HG03097 (cell line): ENCODE data around the gene CARD11.
"Not testable (repeated sequence)": the region's sequence is repeated elsewhere in the genome, so short reads cannot be mapped to it uniquely, and the experiment has no call there.

Experiments used
- ATAC-seq: cut with Tn5 transposase; IDR thresholded peaks from one replicate; pipeline ENCODE4 v1.9.1; 2021; ENCODE audit not compliant: unreplicated experiment, low FRiP score

CARD11 gene

DNA sequence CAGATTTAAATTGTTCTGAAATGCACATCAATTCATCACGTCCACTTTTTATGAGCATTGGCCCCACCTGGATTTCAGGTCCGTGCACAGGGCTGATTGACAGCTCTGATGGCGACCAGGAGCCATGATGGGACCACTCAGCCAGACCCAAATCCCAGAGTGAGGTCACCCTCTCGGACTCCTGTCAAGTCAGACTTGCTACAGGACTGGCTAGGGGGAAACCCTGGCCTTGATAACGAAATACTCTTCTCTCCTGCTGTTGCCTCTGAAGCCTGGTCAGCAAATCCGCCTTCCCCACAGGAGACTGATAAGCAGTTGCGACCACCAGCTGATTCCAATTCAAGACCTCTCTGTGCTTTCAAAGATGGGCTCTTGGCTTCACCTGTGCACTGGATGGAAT, 76.4 kb downstream of the CARD11 start:
- no peak for ATAC-seq

DNA sequence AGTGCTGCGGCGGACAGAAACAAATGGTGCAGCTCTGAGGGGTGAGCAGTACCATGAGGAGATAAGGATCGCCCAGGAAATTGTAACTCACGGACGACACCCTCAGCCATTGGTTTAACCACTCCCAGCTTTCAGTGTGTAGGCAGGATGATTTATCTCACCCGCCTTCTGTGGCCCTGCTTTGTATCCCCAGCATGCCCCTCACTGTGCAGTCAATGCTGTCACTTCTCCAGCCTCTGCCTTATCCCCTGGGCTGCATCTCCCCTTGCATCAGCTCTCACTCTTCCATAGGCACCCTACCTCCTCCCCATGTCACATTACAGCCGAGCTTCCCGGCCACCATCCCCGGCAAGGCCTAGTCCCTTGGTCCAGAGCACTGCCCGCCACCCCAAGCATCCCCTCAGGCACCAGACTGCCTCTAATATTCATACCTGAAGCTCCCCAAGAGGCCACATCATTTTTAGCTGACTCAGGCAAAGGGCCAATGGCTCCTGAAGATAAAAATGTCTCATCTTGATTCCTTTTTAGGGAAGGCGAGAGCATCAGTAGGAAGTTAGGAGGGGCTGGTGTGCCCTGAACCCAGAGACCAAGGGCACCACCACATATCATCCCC, 77.1 kb downstream of the CARD11 start:
- no peak for ATAC-seq

DNA sequence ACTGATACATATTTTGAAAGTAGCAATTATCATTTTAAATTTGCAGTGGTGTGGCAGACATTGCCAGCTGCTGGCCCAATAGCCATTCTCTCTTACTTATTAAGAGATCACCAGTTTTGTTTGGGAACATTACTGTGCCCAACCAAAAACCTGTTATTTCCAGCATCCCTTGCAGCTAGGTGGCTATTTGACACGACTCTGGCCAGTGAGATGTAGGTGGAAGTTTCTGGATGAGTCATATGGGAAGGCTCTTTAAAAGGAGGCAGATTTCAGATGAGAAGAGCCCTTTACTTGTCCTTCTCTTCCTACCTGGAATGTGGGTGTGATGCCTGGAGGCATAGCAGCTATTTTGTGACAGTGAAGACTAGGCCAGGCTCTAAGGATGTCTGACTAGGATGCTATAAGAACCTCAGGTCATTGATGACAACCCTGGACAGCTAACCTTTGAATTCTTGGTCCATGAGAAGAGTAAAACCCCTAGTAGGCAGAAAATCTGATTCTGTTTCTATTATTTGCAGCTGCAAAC, 77.9 kb downstream of the CARD11 start:
- ATAC-seq = no peak

GRCh38 chr7:2965301-2965700, 78.4 kb downstream of the CARD11 start:
- no peak for ATAC-seq

GRCh38 chr7:2964208-2964607, 79.5 kb downstream of the CARD11 start:
- ATAC-seq = no peak

DNA sequence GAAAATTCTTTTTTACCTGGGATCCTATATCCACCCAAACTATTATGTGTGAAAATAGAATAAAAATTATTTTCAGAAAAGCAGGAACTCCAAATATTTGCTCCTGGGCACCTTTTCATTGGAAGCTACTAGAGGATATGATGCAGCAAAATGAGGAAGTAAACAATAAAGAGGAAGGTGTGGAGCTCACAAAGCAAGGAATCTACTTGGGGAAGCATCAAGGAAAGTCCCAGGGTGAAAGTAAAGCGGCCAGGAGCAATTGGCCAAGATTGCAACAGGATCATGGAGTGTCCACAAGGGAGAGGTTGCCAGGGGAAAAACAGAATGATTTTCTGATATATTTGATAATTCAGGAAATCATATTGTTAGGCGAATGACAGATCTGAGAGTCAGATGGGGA, 80.8 kb downstream of the CARD11 start:
- ATAC-seq = no peak

- ATAC-seq = no peak
Observed at GRCh38 chr7:2959828-2960599, 83.7 kb downstream of the CARD11 start.

DNA sequence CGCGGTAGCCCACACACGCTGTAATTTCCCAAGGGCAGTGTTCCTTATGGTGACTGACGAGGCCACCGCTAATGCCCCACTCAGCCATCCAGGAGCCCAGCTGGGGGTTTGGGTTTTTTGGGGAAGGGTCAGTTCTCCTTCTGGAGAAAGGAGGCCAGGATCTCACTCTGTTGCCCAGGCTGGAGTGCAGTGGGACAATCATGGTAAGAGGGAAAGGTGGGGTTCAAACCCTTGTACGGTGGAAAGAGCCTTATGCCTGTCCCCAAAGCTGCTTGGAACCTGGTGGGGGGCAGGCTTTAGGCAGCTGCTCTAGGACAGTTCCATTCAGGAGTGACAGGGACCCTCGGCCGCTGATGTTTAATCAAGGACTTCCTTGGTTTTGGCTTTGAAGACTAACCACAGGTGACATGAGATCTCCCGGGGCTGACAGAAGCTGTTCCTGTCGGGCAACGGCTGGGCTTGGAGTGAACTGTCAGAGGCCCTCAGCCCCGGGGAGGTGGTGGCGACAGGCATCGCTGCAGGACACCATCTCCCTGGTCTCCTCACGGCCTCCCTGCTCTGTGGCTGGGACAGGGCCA, 84.5 kb downstream of the CARD11 start:
- ATAC-seq = no peak

GRCh38 chr7:2958416-2959102, 85.1 kb downstream of the CARD11 start:
- ATAC-seq = no peak

DNA sequence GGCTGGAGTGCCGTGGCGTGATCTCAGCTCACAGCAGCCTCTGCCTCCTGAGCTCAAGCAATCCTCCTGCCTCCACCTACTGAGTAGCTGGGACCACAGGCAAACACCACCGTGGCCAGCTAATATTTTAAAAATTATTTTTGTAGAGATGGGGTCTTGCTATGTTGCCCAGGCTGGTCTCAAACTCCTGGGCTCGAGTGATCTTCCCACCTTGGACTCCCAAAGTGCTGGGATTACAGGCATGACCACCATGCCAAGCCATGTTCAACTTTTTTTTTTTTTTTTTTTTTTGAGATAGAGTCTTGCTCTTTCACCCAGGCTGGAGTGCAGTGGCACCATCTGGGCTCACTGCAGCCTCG, 86.3 kb downstream of the CARD11 start:
- ATAC-seq = not testable (repeated sequence)

- ATAC-seq = no peak
Observed at GRCh38 chr7:2956526-2957368, 86.9 kb downstream of the CARD11 start.

- ATAC-seq = no peak
Observed at GRCh38 chr7:2956076-2956475, 87.6 kb downstream of the CARD11 start.

DNA sequence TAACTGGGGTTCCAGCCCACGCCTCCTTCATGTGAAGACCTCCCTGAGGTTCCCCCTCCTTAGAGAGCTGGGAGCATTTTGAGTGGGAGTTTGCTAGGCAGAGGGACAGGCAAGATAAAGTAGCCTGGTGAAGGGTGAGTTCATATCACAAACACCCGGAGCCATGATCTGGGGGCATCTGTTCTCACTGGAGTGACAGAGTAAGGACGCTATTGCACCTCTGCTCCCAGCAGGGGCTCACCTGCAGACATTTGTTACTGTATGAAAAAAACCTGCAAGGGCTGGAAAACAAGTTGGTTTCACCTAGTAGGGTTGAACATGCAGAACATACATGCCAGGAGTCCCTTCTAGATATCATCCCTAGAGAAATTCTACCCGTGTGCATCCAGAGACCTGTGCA, 88.4 kb downstream of the CARD11 start:
- ATAC-seq = no peak

DNA sequence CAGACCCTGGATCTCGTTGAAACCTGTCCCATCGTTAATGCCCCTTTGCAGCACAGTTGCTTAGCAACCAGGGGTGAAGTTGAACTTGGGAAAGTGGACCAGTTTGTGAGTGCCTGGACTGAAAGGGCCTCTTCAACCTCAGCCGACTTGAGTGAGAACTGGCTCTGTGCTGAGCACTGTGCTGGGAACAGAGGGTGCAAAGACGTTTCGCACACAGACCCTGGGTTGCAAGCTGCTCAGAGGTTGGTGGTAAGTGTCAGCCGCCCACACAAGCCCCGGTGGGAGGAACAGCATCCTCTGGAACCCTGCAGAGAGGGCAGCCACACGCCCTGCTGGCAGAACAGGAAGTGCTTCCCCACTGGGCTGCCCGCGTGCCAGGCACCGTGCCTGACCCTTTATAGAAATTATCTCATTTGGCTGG, 89.2 kb downstream of the CARD11 start:
- no peak for ATAC-seq

- ATAC-seq = no peak
Observed at GRCh38 chr7:2953588-2954407, 89.9 kb downstream of the CARD11 start.

DNA sequence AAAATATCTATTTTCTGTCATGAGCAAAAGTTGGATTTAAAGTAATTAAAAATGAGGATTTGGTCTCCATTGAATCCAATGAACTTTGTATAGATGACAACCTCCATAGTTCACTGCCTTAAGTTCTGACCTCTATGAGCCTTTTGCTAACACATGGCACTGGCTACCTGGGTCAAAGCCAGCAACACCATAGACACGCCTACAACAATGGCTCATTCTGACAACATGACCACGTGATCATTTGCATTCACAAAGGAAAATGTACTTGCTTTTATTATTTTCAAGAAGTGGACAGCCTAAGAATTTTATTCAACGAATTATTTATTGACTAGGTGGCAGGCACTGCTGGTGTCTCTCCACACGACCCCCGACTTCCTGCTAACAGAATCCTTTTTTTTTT, 90.6 kb downstream of the CARD11 start:
- ATAC-seq = no peak

- ATAC-seq = no peak
Observed at GRCh38 chr7:2952316-2952715, 91.4 kb downstream of the CARD11 start.

DNA sequence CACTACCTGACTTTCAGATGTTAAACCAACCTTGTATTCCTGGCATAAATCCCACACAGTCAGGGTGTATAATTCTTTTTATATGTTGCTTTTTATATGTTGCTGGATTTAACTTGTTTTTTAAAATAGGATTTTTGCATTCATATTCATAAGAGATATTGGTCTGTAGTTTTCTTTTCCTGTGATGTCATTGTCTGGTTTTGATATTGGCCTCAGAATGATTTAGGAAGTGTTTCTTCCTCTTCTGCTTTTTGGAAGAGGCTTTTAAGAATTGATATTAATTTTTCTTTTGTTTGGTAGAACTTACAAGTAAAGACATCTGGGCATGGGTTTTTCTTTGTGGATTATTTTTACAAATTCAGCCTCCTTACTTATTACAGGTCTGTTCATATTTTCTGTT, 93.1 kb downstream of the CARD11 start:
- ATAC-seq = no peak

- no peak for ATAC-seq
Observed at GRCh38 chr7:2948749-2949148, 94.9 kb downstream of the CARD11 start.
